BJ (cell line): ENCODE results near the gene PHACTR1. TPM values are rescaled to one million over a fixed set of nuclear protein-coding genes. Genes with fewer than 3 reads are reported as not detected.

Source experiments
- CTCF ChIA-PET: fragments of 350-600 bp; formaldehyde crosslinking; extraction: SDS; loops from one replicate; lab custom pipeline; 2021; ENCODE audit warnings: antibody characterized with exemption, inconsistent platforms; lab: Yijun Ruan, JAX
- POLR2A ChIA-PET: fragments of 300-600 bp; sonication (Branson Sonifier 250); formaldehyde crosslinking; extraction: SDS; loops from one replicate; lab custom pipeline; 2021; ENCODE audit warnings: antibody characterized with exemption; lab: Charles Lee
- DNase-seq: peaks from one replicate; pipeline ENCODE4 v3.0.0-alpha.2; 2011; ENCODE audit warnings: low read depth
- H3K27me3 ChIP-seq: 2 replicates; pipeline ENCODE4 v1.6.0; 2011; ENCODE audit warnings: low read length; ENCODE audit not compliant: control insufficient read depth, insufficient read depth
- H3K36me3 ChIP-seq: 2 replicates; pipeline ENCODE4 v1.5.1; 2011; ENCODE audit warnings: low read length; ENCODE audit not compliant: control insufficient read depth, insufficient read depth
- H3K4me3 ChIP-seq: 2 replicates; pipeline ENCODE4 v1.5.1; 2011; ENCODE audit warnings: low read depth, mild to moderate bottlenecking, control low read depth, low read length
- CTCF ChIP-seq: IDR thresholded peaks from 2 replicates; pipeline ENCODE4 v1.5.1; 2011; ENCODE audit warnings: low read depth, mild to moderate bottlenecking, control low read depth, inconsistent platforms, low read length, moderate library complexity; ENCODE audit not compliant: insufficient read depth
- polyA plus RNA-seq: library from polyadenylated mRNA; depleted of rRNA; stranded (reverse); fragments of >200 nt; gene quantifications from 2 replicates; pipeline ENCODE4 v1.2.3, GENCODE V29; 2011

The PHACTR1 gene
- polyA plus RNA-seq, 1 experiment = 0.40 TPM

- ChIA-PET POLR2A (no interaction called here), CTCF (interaction anchor here (0.6 kb wide), 1 partner anchor 437 kb away, joined by 4 read pairs; no protein-coding TSS in a partner anchor)
- DNase-seq = no peak
- no peak overlapping the region for H3K4me3 ChIP-seq
- no peak for TF ChIP-seq CTCF
- no peaks in the 10 kb centered on the region for H3K36me3 ChIP-seq
- H3K27me3 ChIP-seq = no peaks in the 10 kb centered on the region
Observed at GRCh38 chr6:12955956-12956355, 239.4 kb downstream of the PHACTR1 start.

- Histone ChIP-seq H3K27me3 (no peaks in the 10 kb centered on the region), H3K36me3 (no peaks in the 10 kb centered on the region), H3K4me3 (peak overlapping the region; percentile 68)
- POLR2A ChIA-PET = interaction anchor here (0.6 kb wide), 3 partner anchors 53 to 444 kb away, joined by 3 to 8 read pairs (median 8); no protein-coding TSS in a partner anchor
- CTCF ChIA-PET = interaction anchor here (1.0 kb wide), 1 partner anchor 373 kb away, joined by 3 read pairs; no protein-coding TSS in a partner anchor
- no peak for TF ChIP-seq CTCF
- DNase-seq = no peak
Observed at GRCh38 chr6:12956991-12957320, 240.4 kb downstream of the PHACTR1 start.

GRCh38 chr6:12957321-12958051 lies 240.9 kb downstream of the PHACTR1 start:
- no peak for DNase-seq
- ChIA-PET POLR2A (interaction anchor here (0.5 to 0.6 kb wide), 4 partner anchors 53 to 987 kb away, joined by 3 to 8 read pairs (median 6); no protein-coding TSS in a partner anchor), CTCF (interaction anchor here (1.0 to 2.0 kb wide), 3 partner anchors 11 to 373 kb away, joined by 3 to 7 read pairs (median 3); no protein-coding TSS in a partner anchor)
- TF ChIP-seq CTCF = no peak
- Histone ChIP-seq H3K4me3 (peak overlapping the region; percentile 68), H3K27me3 (no peaks in the 10 kb centered on the region), H3K36me3 (no peaks in the 10 kb centered on the region)

- DNase-seq = no peak
- TF ChIP-seq CTCF = no peak
- CTCF ChIA-PET = interaction anchor here (1.4 to 2.0 kb wide), 2 partner anchors 10 to 33 kb away, joined by 3 to 7 read pairs; no protein-coding TSS in a partner anchor
- no peaks in the 10 kb centered on the region for H3K36me3 ChIP-seq
- no peaks in the 10 kb centered on the region for H3K27me3 ChIP-seq
- H3K4me3 ChIP-seq = peak overlapping the region; percentile 68
- POLR2A ChIA-PET = interaction anchor here (0.5 kb wide), 1 partner anchor 987 kb away, joined by 3 read pairs; no protein-coding TSS in a partner anchor
Observed at GRCh38 chr6:12958052-12958706, 241.6 kb downstream of the PHACTR1 start.

- POLR2A ChIA-PET = no interaction called here
- Histone ChIP-seq H3K36me3 (no peaks in the 10 kb centered on the region), H3K4me3 (no peak overlapping the region), H3K27me3 (no peaks in the 10 kb centered on the region)
- no peak for TF ChIP-seq CTCF
- no peak for DNase-seq
- CTCF ChIA-PET = no interaction called here
Observed at GRCh38 chr6:12961761-12962160, 245.2 kb downstream of the PHACTR1 start.
